ENCODE data around the gene MPO.

MPO gene

GRCh38 chr17:58272367-58273280 is 8.1 kb downstream of the MPO start:
- no peak overlapping the region for H2AFZ ChIP-seq (ENCODE audit: low read depth, low read length)
- no peak overlapping the region for H4K91ac ChIP-seq (ENCODE audit: low read length)
- no peak overlapping the region for H2AK5ac ChIP-seq (ENCODE audit: low read length, severe bottlenecking)
- H3K9ac ChIP-seq (ENCODE audit: low read length), result no peak overlapping the region
- no peaks in the 10 kb centered on the region for H3K9me3 ChIP-seq (ENCODE audit: control insufficient read depth, low read length)
- H3K4ac ChIP-seq (ENCODE audit: low read depth in 1 of 2, low read length in 2 of 2), result no peak overlapping the region
- no peak overlapping the region for H3K14ac ChIP-seq (ENCODE audit: low read length in 2 of 2)
- WGBS, result 84% methylated on average over 12 of the region's 12 CpGs
- H3K79me1 ChIP-seq (replicated peaks; ENCODE audit: low read length, poor library complexity, severe bottlenecking), result no peaks in the 10 kb centered on the region
- no peak for DNase-seq
- H3K36me3 ChIP-seq (ENCODE audit: control insufficient read depth in 1 of 2, insufficient read depth in 2 of 2, low read depth in 1 of 2, low read length in 2 of 2), result no peaks in the 10 kb centered on the region
- H2BK15ac ChIP-seq (ENCODE audit: low read depth, poor library complexity, severe bottlenecking), result no peak overlapping the region
- no peak overlapping the region for H2BK12ac ChIP-seq (ENCODE audit: low read length in 2 of 2)
- no peaks in the 10 kb centered on the region for H3K4me1 ChIP-seq (ENCODE audit: control insufficient read depth, insufficient read depth, low read depth, low read length)
- no peak overlapping the region for H2BK5ac ChIP-seq (ENCODE audit: low read depth, low read length, poor library complexity, severe bottlenecking)
- H3K4me2 ChIP-seq (ENCODE audit: low read length, poor library complexity, severe bottlenecking), result no peak overlapping the region
- H3K4me3 ChIP-seq (ENCODE audit: insufficient read depth in 1 of 2, low read depth in 1 of 2, low read length in 2 of 2), result no peak overlapping the region
- no peak overlapping the region for H2BK120ac ChIP-seq (ENCODE audit: low read depth, low read length)
- H3K27ac ChIP-seq (ENCODE audit: low read length, poor library complexity, severe bottlenecking), result no peak overlapping the region
- peaks cover 10 to 49% of the 10 kb centered on the region in 2 experiments for H3K27me3 ChIP-seq (ENCODE audit: control insufficient read depth in 1 of 2, insufficient read depth in 1 of 2, low read length in 2 of 2)
- no peak overlapping the region for H3K18ac ChIP-seq (ENCODE audit: low read depth in 1 of 2, low read length in 2 of 2)
- no peak overlapping the region for H4K8ac ChIP-seq (ENCODE audit: low read length)
- H3K23ac ChIP-seq (ENCODE audit: low read length in 2 of 2), result no peak overlapping the region

- Histone ChIP-seq H3K23ac (ENCODE audit: low read length in 2 of 2) (no peak overlapping the region), H2AK5ac (ENCODE audit: low read length, severe bottlenecking) (no peak overlapping the region), H2BK120ac (ENCODE audit: low read depth, low read length) (no peak overlapping the region), H3K14ac (ENCODE audit: low read length in 2 of 2) (no peak overlapping the region), H3K18ac (ENCODE audit: low read depth in 1 of 2, low read length in 2 of 2) (no peak overlapping the region), H2BK5ac (ENCODE audit: low read depth, low read length, poor library complexity, severe bottlenecking) (no peak overlapping the region), H3K79me1 (replicated peaks; ENCODE audit: low read length, poor library complexity, severe bottlenecking) (no peaks in the 10 kb centered on the region), H3K9me3 (ENCODE audit: control insufficient read depth, low read length) (no peaks in the 10 kb centered on the region), H2BK12ac (ENCODE audit: low read length in 2 of 2) (no peak overlapping the region), H3K36me3 (ENCODE audit: control insufficient read depth in 1 of 2, insufficient read depth in 2 of 2, low read depth in 1 of 2, low read length in 2 of 2) (no peaks in the 10 kb centered on the region), H4K8ac (ENCODE audit: low read length) (no peak overlapping the region), H3K4me2 (ENCODE audit: low read length, poor library complexity, severe bottlenecking) (no peak overlapping the region), H2BK15ac (ENCODE audit: low read depth, poor library complexity, severe bottlenecking) (no peak overlapping the region), H3K4me3 (ENCODE audit: insufficient read depth in 1 of 2, low read depth in 1 of 2, low read length in 2 of 2) (peak overlapping the region in 1 of 2 experiments; percentile 35), H3K4me1 (ENCODE audit: control insufficient read depth, insufficient read depth, low read depth, low read length) (no peaks in the 10 kb centered on the region), H3K4ac (ENCODE audit: low read depth in 1 of 2, low read length in 2 of 2) (no peak overlapping the region), H3K27ac (ENCODE audit: low read length, poor library complexity, severe bottlenecking) (no peak overlapping the region), H3K27me3 (ENCODE audit: control insufficient read depth in 1 of 2, insufficient read depth in 1 of 2, low read length in 2 of 2) (peaks cover 16 to 50% of the 10 kb centered on the region in 2 experiments), H4K91ac (ENCODE audit: low read length) (no peak overlapping the region), H3K9ac (ENCODE audit: low read length) (no peak overlapping the region), H2AFZ (ENCODE audit: low read depth, low read length) (no peak overlapping the region)
- 89% methylated on average over 19 of the region's 21 CpGs for WGBS
- DNase-seq, result no peak
Observed at GRCh38 chr17:58271216-58271931, 9.4 kb downstream of the MPO start.

- no peak overlapping the region for H3K4ac ChIP-seq (ENCODE audit: low read depth in 1 of 2, low read length in 2 of 2)
- DNase-seq, result no peak
- H3K27ac ChIP-seq (ENCODE audit: low read length, poor library complexity, severe bottlenecking), result no peak overlapping the region
- 85% methylated on average over 15 of the region's 15 CpGs for WGBS
- no peak overlapping the region for H2BK15ac ChIP-seq (ENCODE audit: low read depth, poor library complexity, severe bottlenecking)
- H3K18ac ChIP-seq (ENCODE audit: low read depth in 1 of 2, low read length in 2 of 2), result no peak overlapping the region
- no peak overlapping the region for H2BK120ac ChIP-seq (ENCODE audit: low read depth, low read length)
- H3K9me3 ChIP-seq (ENCODE audit: control insufficient read depth, low read length), result no peaks in the 10 kb centered on the region
- H3K4me2 ChIP-seq (ENCODE audit: low read length, poor library complexity, severe bottlenecking), result no peak overlapping the region
- H3K4me1 ChIP-seq (ENCODE audit: control insufficient read depth, insufficient read depth, low read depth, low read length), result no peaks in the 10 kb centered on the region
- H3K14ac ChIP-seq (ENCODE audit: low read length in 2 of 2), result no peak overlapping the region
- no peak overlapping the region for H3K4me3 ChIP-seq (ENCODE audit: insufficient read depth in 1 of 2, low read depth in 1 of 2, low read length in 2 of 2)
- no peak overlapping the region for H4K91ac ChIP-seq (ENCODE audit: low read length)
- H4K8ac ChIP-seq (ENCODE audit: low read length), result peak overlapping the region; percentile 17
- H3K79me1 ChIP-seq (replicated peaks; ENCODE audit: low read length, poor library complexity, severe bottlenecking), result no peaks in the 10 kb centered on the region
- H3K36me3 ChIP-seq (ENCODE audit: control insufficient read depth in 1 of 2, insufficient read depth in 2 of 2, low read depth in 1 of 2, low read length in 2 of 2), result no peaks in the 10 kb centered on the region
- no peak overlapping the region for H3K23ac ChIP-seq (ENCODE audit: low read length in 2 of 2)
- no peak overlapping the region for H2BK5ac ChIP-seq (ENCODE audit: low read depth, low read length, poor library complexity, severe bottlenecking)
- H3K9ac ChIP-seq (ENCODE audit: low read length), result no peak overlapping the region
- no peak overlapping the region for H2BK12ac ChIP-seq (ENCODE audit: low read length in 2 of 2)
- H2AK5ac ChIP-seq (ENCODE audit: low read length, severe bottlenecking), result no peak overlapping the region
- peaks cover 20 to 43% of the 10 kb centered on the region in 2 experiments for H3K27me3 ChIP-seq (ENCODE audit: control insufficient read depth in 1 of 2, insufficient read depth in 1 of 2, low read length in 2 of 2)
- no peak overlapping the region for H2AFZ ChIP-seq (ENCODE audit: low read depth, low read length)
Observed at GRCh38 chr17:58270476-58271215, 10.1 kb downstream of the MPO start.
